K562 (cell line): ENCODE data around the gene DDIT3. TPM values are rescaled to one million over a fixed set of nuclear protein-coding genes. Genes with fewer than 3 reads are reported as not detected.
A peak's percentile ranks its signal among the peaks of the same experiment; 100 is the strongest.
"Not testable (repeated sequence)": the region's sequence is repeated elsewhere in the genome, so short reads cannot be mapped to it uniquely, and the experiment has no call there.

Experiments
- ATAC-seq: fragments of 200-7000 bp; cut with Tn5 transposase; 3 replicates; pipeline ENCODE4 v1.9.1; 2020; ENCODE audit warnings: moderate library complexity
- BruUV-seq: library from RNA; stranded (reverse); fragments of 400-500 nt; replicated peaks from 2 replicates; lab custom pipeline; 2021; lab: Mats Ljungman, UMichigan
- CTCF ChIA-PET: fragments of 300-600 bp; formaldehyde crosslinking; extraction: SDS; loops from one replicate; lab custom pipeline; 2021; ENCODE audit warnings: low intra/inter-chr PET ratio; lab: Yijun Ruan, JAX
- POLR2A ChIA-PET: fragments of 300-600, 350-650 bp; sonication (Branson Sonifier 250); formaldehyde crosslinking; extraction: SDS; loops from one replicate; lab custom pipeline; 2021; ENCODE audit warnings: antibody characterized with exemption, inconsistent platforms; lab: Yijun Ruan, JAX
- DNase-seq, 4 experiments: peaks; one replicate each; pipeline versions ENCODE4 v3.0.0 to v3.0.0-alpha.2; 2011 to 2018; ENCODE audit warnings: low spot score in 3 of 4, mixed read lengths in 3 of 4; ENCODE audit errors: extremely low read depth in 1 of 4
- FAIRE-seq: peaks from 2 replicates; lab custom pipeline; 2011; peaks lifted over from hg19 to GRCh38; lab: Jason Lieb, UNC
- H2AFZ ChIP-seq: 2 replicates; pipeline ENCODE4 v1.6.0; 2011; ENCODE audit warnings: low read depth, low read length, control low read depth, inconsistent platforms
- H3K27ac ChIP-seq: fragments of 200-600 bp; 3 replicates; pipeline ENCODE4 v1.8.0; 2011; ENCODE audit warnings: low read depth, mild to moderate bottlenecking, control low read depth, inconsistent platforms, low read length, moderate library complexity, mixed read lengths; ENCODE audit errors: extremely low read depth
- H3K27me3 ChIP-seq, 2 experiments: fragments of 300-600 bp in 1 of 2; 2 replicates in 1 of 2; 3 replicates in 1 of 2; pipeline versions ENCODE4 v1.6.0 to v1.8.0; 2011; ENCODE audit warnings: inconsistent platforms in 2 of 2, low read length in 2 of 2, mild to moderate bottlenecking in 1 of 2, mixed read lengths in 1 of 2, moderate library complexity in 1 of 2; ENCODE audit not compliant: control insufficient read depth in 2 of 2, insufficient read depth in 2 of 2
- H3K36me3 ChIP-seq: fragments of 300-600 bp; 3 replicates; pipeline ENCODE4 v1.8.0; 2011; ENCODE audit warnings: mild to moderate bottlenecking, low read length, inconsistent platforms; ENCODE audit not compliant: control insufficient read depth, insufficient read depth
- H3K4me1 ChIP-seq, 2 experiments: fragments of 200-600 bp in 1 of 2; replicated peaks in 1 of 2; 2 replicates in 1 of 2; 3 replicates in 1 of 2; pipeline versions ENCODE4 v1.5.1 to v1.8.0; 2011; ENCODE audit warnings: inconsistent platforms in 2 of 2, low read length in 2 of 2, mild to moderate bottlenecking in 1 of 2, mixed read lengths in 1 of 2, moderate library complexity in 1 of 2; ENCODE audit not compliant: control insufficient read depth in 2 of 2, insufficient read depth in 2 of 2
- H3K4me2 ChIP-seq: 2 replicates; pipeline ENCODE4 v1.6.1; 2011; ENCODE audit warnings: low read length, control low read depth, inconsistent platforms, mixed read lengths; ENCODE audit not compliant: insufficient read depth
- H3K4me3 ChIP-seq: fragments of 200-600 bp; sonication (generic), shearing (Covaris generic); 2 replicates; pipeline ENCODE4 v1.5.1; 2016; ENCODE audit warnings: control low read depth, inconsistent platforms
- H3K79me2 ChIP-seq: fragments of 200-600 bp; 3 replicates; pipeline ENCODE4 v1.8.0; 2011; ENCODE audit warnings: low read length, inconsistent platforms; ENCODE audit not compliant: control insufficient read depth, insufficient read depth
- H3K9ac ChIP-seq, 2 experiments: 2 replicates each; pipeline versions ENCODE4 v1.6.0 to v1.6.1; 2011; ENCODE audit warnings: low read depth in 2 of 2, low read length in 2 of 2, control low read depth in 1 of 2, inconsistent platforms in 1 of 2, mild to moderate bottlenecking in 1 of 2, mixed read lengths in 1 of 2; ENCODE audit not compliant: insufficient read depth in 1 of 2
- H3K9me1 ChIP-seq: one replicate; pipeline ENCODE4 v1.6.0; 2011; ENCODE audit warnings: inconsistent platforms, mild to moderate bottlenecking, low read length, moderate library complexity; ENCODE audit not compliant: control insufficient read depth, insufficient read depth
- H3K9me3 ChIP-seq: replicated peaks from 2 replicates; pipeline ENCODE4 v1.5.1; 2011; ENCODE audit warnings: low read depth, low read length, inconsistent platforms; ENCODE audit not compliant: control insufficient read depth, insufficient read depth
- H4K20me1 ChIP-seq: replicated peaks from 2 replicates; pipeline ENCODE4 v1.6.1; 2011; ENCODE audit warnings: low read length, inconsistent platforms, mixed read lengths; ENCODE audit not compliant: control insufficient read depth, insufficient read depth
- HDAC2 ChIP-seq: fragments of 450-650 bp; IDR thresholded peaks from 2 replicates; pipeline ENCODE4 v1.6.1; 2016; ENCODE audit warnings: mild to moderate bottlenecking
- RBFOX2 ChIP-seq: fragments of 200-400 bp; formaldehyde crosslinking; IDR thresholded peaks from 2 replicates; pipeline ENCODE4 v1.6.1; 2017; ENCODE audit warnings: low read depth, mild to moderate bottlenecking, low read length, moderate library complexity
- TAF15 ChIP-seq: fragments of 200-400 bp; formaldehyde crosslinking; IDR thresholded peaks from 2 replicates; pipeline ENCODE4 v1.6.1; 2017; ENCODE audit warnings: mild to moderate bottlenecking, low read depth, low read length, moderate library complexity
- ZNF444 ChIP-seq: fragments of 250-450 bp; sonication (Bioruptor Pico); IDR thresholded peaks from 2 replicates; pipeline ENCODE4 v1.4.0; 2020; ENCODE audit warnings: mild to moderate bottlenecking, moderate library complexity
- ZNF507 ChIP-seq: conservative IDR thresholded peaks from 2 replicates; pipeline ENCODE4 v1.6.1; 2017; ENCODE audit warnings: missing genetic modification characterization, missing compliant biosample characterization
- WGBS: fragments of 100-300 bp; shearing (Covaris generic); methylation state at CpG from one replicate; pipeline ENCODE4 v1.1.6; 2016; ENCODE audit warnings: low coverage, mixed read lengths; ENCODE audit not compliant: insufficient coverage; ENCODE audit errors: missing lambda C conversion rate; 5-methylcytosine and 5-hydroxymethylcytosine counted together
- in situ Hi-C: fragments of 300-500 bp; cut with MboI; formaldehyde crosslinking; loops from 4 replicates; pipeline ENCODE4 v1.15.0; 2018; ENCODE audit warnings: inconsistent platforms, mixed read lengths
- intact Hi-C: fragments of 100-400 bp; cut with micrococcal nuclease; formaldehyde crosslinking; loops from 2 replicates; pipeline ENCODE4 v1.14.2; 2022
- polyA plus RNA-seq, 8 experiments: library from polyadenylated mRNA; depleted of rRNA in 4 of 8; stranded (reverse) in 5 of 8; unstranded in 3 of 8; fragments of >200 nt; fragmentation: Nextera tagmentation in 2 of 8; fragmentation: Illumina TruSeq in 1 of 8; extraction: Ambion mirVana in 2 of 8; extraction: Trizol in 1 of 8; gene quantifications; 2 replicates each; pipeline versions ENCODE4 v1.2.1 to v1.2.3, GENCODE V29; 2011 to 2014; ENCODE audit warnings: inconsistent platforms in 1 of 8, missing spikeins in 1 of 8
- total RNA-seq, 7 experiments: library from RNA; depleted of rRNA in 6 of 7; stranded (reverse); fragments of >200 nt in 6 of 7; fragmentation: Illumina TruSeq in 2 of 7; extraction: Trizol in 2 of 7; gene quantifications; 2 replicates each; pipeline versions ENCODE4 v1.2.1 to v1.2.3, GENCODE V29; 2011 to 2021; ENCODE audit warnings: low replicate concordance in 1 of 7
- TF ChIP-seq, protein P1 (sequence below): fragments of 250-450 bp; sonication (Bioruptor Pico); IDR thresholded peaks from 2 replicates; pipeline ENCODE4 v1.8.0; 2021; ENCODE audit warnings: moderate library complexity, mild to moderate bottlenecking, inconsistent platforms

The DDIT3 gene
- total and polyA plus RNA-seq, 9 of the 15 experiments (the other 6 are each of a cell fraction or from before 2014, with no cell fraction given) = 59.1 to 272 (median 89.9) TPM

DNA sequence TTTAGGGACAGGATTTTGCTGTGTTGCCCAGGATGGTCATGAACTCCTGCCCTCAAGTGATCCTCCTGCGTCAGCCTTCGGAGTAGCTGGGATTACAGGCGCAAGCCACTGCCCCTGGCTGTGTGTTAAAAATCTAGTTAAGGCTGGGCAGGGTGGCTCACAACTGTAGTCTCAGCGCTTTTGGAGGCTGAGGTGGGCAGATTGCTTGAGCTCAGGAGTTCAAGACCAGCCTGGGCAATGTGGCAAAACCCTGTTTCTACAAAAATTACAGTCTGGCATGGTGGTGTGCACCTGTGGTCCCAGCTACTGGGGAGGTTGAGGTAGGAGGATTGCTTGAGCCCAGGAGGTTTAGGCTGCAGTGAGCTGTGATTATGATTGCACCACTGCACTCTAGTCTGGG, 9.2 kb downstream of the DDIT3 start (continued):
- TF ChIP-seq ZNF507 (tag) (no peak), ZNF444 (CRISPR knock-in tag) (no peak), TAF15 (no peak), HDAC2 (no peak)
- TF ChIP-seq, protein P1, sequence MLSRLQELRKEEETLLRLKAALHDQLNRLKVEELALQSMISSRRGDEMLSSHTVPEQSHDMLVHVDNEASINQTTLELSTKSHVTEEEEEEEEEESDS (CRISPR knock-in tag) = no peak

DNA sequence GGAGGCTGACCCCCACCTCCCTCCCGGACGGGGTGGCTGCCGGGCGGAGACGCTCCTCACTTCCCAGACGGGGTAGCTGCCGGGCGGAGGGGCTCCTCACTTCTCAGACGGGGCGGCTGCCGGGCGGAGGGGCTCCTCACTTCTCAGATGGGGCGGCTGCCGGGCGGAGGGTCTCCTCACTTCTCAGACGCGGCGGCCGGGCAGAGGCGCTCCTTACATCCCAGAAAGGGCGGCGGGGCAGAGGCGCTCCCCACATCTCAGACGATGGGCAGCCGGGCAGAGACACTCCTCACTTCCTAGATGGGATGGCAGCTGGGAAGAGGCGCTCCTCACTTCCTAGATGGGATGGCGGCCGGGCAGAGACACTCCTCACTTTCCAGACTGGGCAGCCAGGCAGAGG, 12.5 kb downstream of the DDIT3 start:
- H3K9me3 ChIP-seq, H2AFZ ChIP-seq, CTCF ChIA-PET, H3K4me3 ChIP-seq, ATAC-seq, H3K4me2 ChIP-seq, H3K79me2 ChIP-seq, intact Hi-C loops, H3K27ac ChIP-seq, DNase-seq, H3K27me3 ChIP-seq, in situ Hi-C loops, BruUV-seq, H3K9me1 ChIP-seq, H3K4me1 ChIP-seq, FAIRE-seq, H4K20me1 ChIP-seq, H3K9ac ChIP-seq: not testable (repeated sequence)
- TF ChIP-seq RBFOX2 = 0 out of 2 replicates have a peak, but pooled peaks have one; percentile 33
- POLR2A ChIA-PET = interaction anchor here (7.1 kb wide), 1 partner anchor 8 kb away, joined by 184 read pairs; the partner anchor contains the start of gene DDIT3
- H3K36me3 ChIP-seq = peaks cover 71% of the 10 kb centered on the region
- WGBS = 100% methylated on average over 1 of the region's 28 CpGs

DNA sequence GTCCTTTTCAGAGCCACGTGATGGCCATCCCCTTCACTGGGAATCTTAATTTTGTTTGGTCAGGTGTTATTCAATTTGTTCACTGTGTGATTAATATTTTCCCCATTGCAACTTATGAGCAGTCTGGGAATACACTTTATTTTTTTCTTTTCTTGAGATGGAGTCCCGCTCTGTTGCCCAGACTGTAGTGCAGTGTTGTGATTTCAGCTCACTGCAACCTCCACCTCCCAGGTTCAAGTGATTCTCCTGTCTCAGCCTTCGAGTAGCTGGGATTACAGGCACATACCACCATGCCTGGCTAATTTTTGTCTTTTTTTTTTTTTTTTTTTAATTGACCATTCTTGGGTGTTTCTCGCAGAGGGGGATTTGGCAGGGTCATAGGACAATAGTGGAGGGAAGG, 13.8 kb downstream of the DDIT3 start:
- FAIRE-seq, in situ Hi-C loops, CTCF ChIA-PET: not testable (repeated sequence)

More for the DNA sequence above, 13.8 kb downstream of the DDIT3 start:
- H3K79me2 ChIP-seq, H2AFZ ChIP-seq, H3K27me3 ChIP-seq, H3K9me3 ChIP-seq, BruUV-seq, H3K9ac ChIP-seq, ATAC-seq, H3K4me3 ChIP-seq, H3K27ac ChIP-seq, H3K9me1 ChIP-seq, H4K20me1 ChIP-seq, H3K4me2 ChIP-seq, intact Hi-C loops, H3K4me1 ChIP-seq, DNase-seq: not testable (repeated sequence)
- 100% methylated on average over 3 of the region's 4 CpGs for WGBS
- POLR2A ChIA-PET = interaction anchor here (7.1 kb wide), 1 partner anchor 10 kb away, joined by 184 read pairs; the partner anchor contains the start of gene DDIT3
- H3K36me3 ChIP-seq = peaks cover 70% of the 10 kb centered on the region
